ENCODE data around the gene HYKK. TPM values are rescaled to one million over a fixed set of nuclear protein-coding genes. Genes with fewer than 3 reads are reported as not detected.
A peak's percentile ranks its signal among the peaks of the same experiment; 100 is the strongest.

Gene HYKK
- total and polyA plus RNA-seq, 2 of the 8 experiments (the other 6 are each of a cell fraction or from before 2014, with no cell fraction given) = 2.0 to 3.7 TPM

DNA sequence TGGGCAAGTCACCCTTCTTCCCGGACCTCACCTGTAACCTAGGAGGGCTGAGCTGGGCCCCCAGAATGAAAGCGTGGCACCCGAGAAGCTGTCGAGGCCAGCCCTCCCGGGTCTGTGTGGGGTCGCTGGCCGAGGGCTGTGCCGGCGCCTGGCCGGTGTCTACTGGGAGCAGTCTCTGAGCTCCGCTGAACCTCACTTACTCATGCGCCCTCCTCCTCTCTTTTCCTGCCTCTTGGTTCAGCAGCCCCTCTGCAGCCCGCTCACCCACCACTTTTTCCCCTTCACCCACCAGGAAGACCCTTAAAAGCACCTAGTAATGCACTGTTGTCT lies 419 bp downstream of the HYKK start (continued):
- no peak for TF ChIP-seq CHD7 (IDR thresholded peaks at IDR 0.05; ENCODE audit: insufficient replicate concordance, low read length)
- TF ChIP-seq KDM4A (IDR thresholded peaks at IDR 0.05; ENCODE audit: low read depth, low read length, severe bottlenecking) = peak; percentile 48
- no peak for TF ChIP-seq SAP30 (IDR thresholded peaks at IDR 0.05; ENCODE audit: insufficient read depth, insufficient replicate concordance, low read length)
- no peak for TF ChIP-seq CREB1 (IDR thresholded peaks at IDR 0.05)
